Neuron (in vitro differentiated cells): ENCODE measurements around the gene TRIM14.

ENCODE experiments used
- H2AFZ ChIP-seq: one replicate; pipeline ENCODE4 v1.6.1; 2013; ENCODE audit warnings: low read depth, mild to moderate bottlenecking, inconsistent platforms, low read length, moderate library complexity
- H3K27me3 ChIP-seq: one replicate; pipeline ENCODE4 v1.6.1; 2013; ENCODE audit warnings: low read length; ENCODE audit not compliant: insufficient read depth
- H3K36me3 ChIP-seq: one replicate; pipeline ENCODE4 v1.6.1; 2013; ENCODE audit warnings: low read length; ENCODE audit not compliant: insufficient read depth
- H3K4me1 ChIP-seq: one replicate; pipeline ENCODE4 v1.6.1; 2013; ENCODE audit warnings: low read length; ENCODE audit not compliant: insufficient read depth
- H3K4me3 ChIP-seq: 2 replicates; pipeline ENCODE4 v1.5.1; 2013; ENCODE audit warnings: mild to moderate bottlenecking, low read length, moderate library complexity
- H3K9me3 ChIP-seq: one replicate; pipeline ENCODE4 v1.6.1; 2013; ENCODE audit warnings: low read length

The TRIM14 gene

GRCh38 chr9:98149422-98149821 lies 30.4 kb upstream of the TRIM14 start:
- peaks cover 3% of the 10 kb centered on the region for H3K27me3 ChIP-seq
- H2AFZ ChIP-seq: no peak overlapping the region
- no peaks in the 10 kb centered on the region for H3K36me3 ChIP-seq
- no peaks in the 10 kb centered on the region for H3K9me3 ChIP-seq
- H3K4me3 ChIP-seq: no peak overlapping the region
- H3K4me1 ChIP-seq: peaks cover 2% of the 10 kb centered on the region

- Histone ChIP-seq H3K4me3 (no peak overlapping the region), H3K9me3 (no peaks in the 10 kb centered on the region), H3K36me3 (no peaks in the 10 kb centered on the region)
Measured at GRCh38 chr9:98148486-98148885, 29.5 kb upstream of the TRIM14 start.

GRCh38 chr9:98147582-98147981 lies 28.6 kb upstream of the TRIM14 start:
- H3K36me3 ChIP-seq: no peaks in the 10 kb centered on the region
- no peak overlapping the region for H2AFZ ChIP-seq
- peaks cover 3% of the 10 kb centered on the region for H3K27me3 ChIP-seq
- no peak overlapping the region for H3K4me3 ChIP-seq
- no peaks in the 10 kb centered on the region for H3K9me3 ChIP-seq
- peaks cover 2% of the 10 kb centered on the region for H3K4me1 ChIP-seq

More at GRCh38 chr9:98148486-98148885, 29.5 kb upstream of the TRIM14 start:
- peaks cover 2% of the 10 kb centered on the region for H3K4me1 ChIP-seq
- no peak overlapping the region for H2AFZ ChIP-seq
- H3K27me3 ChIP-seq: peaks cover 3% of the 10 kb centered on the region

- Histone ChIP-seq H2AFZ (no peak overlapping the region), H3K9me3 (no peaks in the 10 kb centered on the region), H3K27me3 (peaks cover 3% of the 10 kb centered on the region), H3K4me3 (no peak overlapping the region), H3K36me3 (no peaks in the 10 kb centered on the region), H3K4me1 (peaks cover 2% of the 10 kb centered on the region)
Measured at GRCh38 chr9:98146101-98146991, 27.3 kb upstream of the TRIM14 start.

GRCh38 chr9:98144631-98145030 lies 25.6 kb upstream of the TRIM14 start:
- no peaks in the 10 kb centered on the region for H3K9me3 ChIP-seq
- peaks cover 2% of the 10 kb centered on the region for H3K4me1 ChIP-seq
- H3K27me3 ChIP-seq: peaks cover 3% of the 10 kb centered on the region
- no peak overlapping the region for H3K4me3 ChIP-seq
- H3K36me3 ChIP-seq: no peaks in the 10 kb centered on the region
- no peak overlapping the region for H2AFZ ChIP-seq

GRCh38 chr9:98144076-98144475 lies 25.1 kb upstream of the TRIM14 start:
- Histone ChIP-seq H3K9me3 (no peaks in the 10 kb centered on the region), H3K36me3 (no peaks in the 10 kb centered on the region), H2AFZ (no peak overlapping the region), H3K4me1 (peaks cover 2% of the 10 kb centered on the region), H3K27me3 (no peaks in the 10 kb centered on the region), H3K4me3 (no peak overlapping the region)

GRCh38 chr9:98142925-98143481 lies 24.0 kb upstream of the TRIM14 start:
- no peak overlapping the region for H3K4me3 ChIP-seq
- H2AFZ ChIP-seq: no peak overlapping the region
- peaks cover 2% of the 10 kb centered on the region for H3K4me1 ChIP-seq
- no peaks in the 10 kb centered on the region for H3K27me3 ChIP-seq
- no peaks in the 10 kb centered on the region for H3K36me3 ChIP-seq
- H3K9me3 ChIP-seq: no peaks in the 10 kb centered on the region

GRCh38 chr9:98142182-98142907 lies 23.3 kb upstream of the TRIM14 start:
- Histone ChIP-seq H3K4me1 (peaks cover 2% of the 10 kb centered on the region), H2AFZ (no peak overlapping the region), H3K4me3 (no peak overlapping the region), H3K9me3 (no peaks in the 10 kb centered on the region), H3K36me3 (no peaks in the 10 kb centered on the region), H3K27me3 (no peaks in the 10 kb centered on the region)

GRCh38 chr9:98140503-98140902 lies 21.5 kb upstream of the TRIM14 start:
- Histone ChIP-seq H3K27me3 (peaks cover under 1% of the 10 kb centered on the region), H3K4me1 (no peaks in the 10 kb centered on the region), H3K36me3 (no peaks in the 10 kb centered on the region), H2AFZ (no peak overlapping the region), H3K9me3 (no peaks in the 10 kb centered on the region), H3K4me3 (no peak overlapping the region)

- H3K27me3 ChIP-seq: peaks cover 7% of the 10 kb centered on the region
- no peaks in the 10 kb centered on the region for H3K4me1 ChIP-seq
- H3K9me3 ChIP-seq: no peaks in the 10 kb centered on the region
- H3K36me3 ChIP-seq: no peaks in the 10 kb centered on the region
- H2AFZ ChIP-seq: no peak overlapping the region
- no peak overlapping the region for H3K4me3 ChIP-seq
Measured at GRCh38 chr9:98136489-98136888, 17.5 kb upstream of the TRIM14 start.

GRCh38 chr9:98135938-98136337 lies 16.9 kb upstream of the TRIM14 start:
- peaks cover 7% of the 10 kb centered on the region for H3K27me3 ChIP-seq
- no peaks in the 10 kb centered on the region for H3K36me3 ChIP-seq
- no peak overlapping the region for H3K4me3 ChIP-seq
- no peaks in the 10 kb centered on the region for H3K4me1 ChIP-seq
- H2AFZ ChIP-seq: no peak overlapping the region
- no peaks in the 10 kb centered on the region for H3K9me3 ChIP-seq

GRCh38 chr9:98135558-98135934 lies 16.5 kb upstream of the TRIM14 start:
- Histone ChIP-seq H3K9me3 (no peaks in the 10 kb centered on the region), H3K27me3 (peaks cover 7% of the 10 kb centered on the region), H3K36me3 (no peaks in the 10 kb centered on the region), H2AFZ (no peak overlapping the region), H3K4me1 (no peaks in the 10 kb centered on the region), H3K4me3 (no peak overlapping the region)
